Activated CD8-positive, alpha-beta memory T cell treated with anti-CD3 and anti-CD28 coated beads, Interleukin-2, amount 10 ng/mL, durations not matched to agents 7 days and 5 days (primary cell): ENCODE measurements around the gene ERLEC1. TPM values are rescaled to one million over a fixed set of nuclear protein-coding genes. Genes with fewer than 3 reads are reported as not detected.
"Not testable (repeated sequence)": the region's sequence is repeated elsewhere in the genome, so short reads cannot be mapped to it uniquely, and the experiment has no call there.

ENCODE experiments used
- ATAC-seq: fragments of 150-1000 bp; cut with Tn5 transposase; one replicate; pipeline ENCODE4 v1.10.0; 2021; ENCODE audit warnings: moderate library complexity
- CTCF ChIA-PET: fragments of 350-600 bp; sonication (Branson Sonifier 250); formaldehyde crosslinking; loops from one replicate; lab custom pipeline; 2021; ENCODE audit warnings: antibody characterized with exemption; lab: Charles Lee
- DNase-seq: peaks from one replicate; pipeline ENCODE4 v3.0.0-alpha.2; 2020
- H3K27ac Mint-ChIP-seq: one replicate; pipeline ENCODE4 v1.8.0; 2021; ENCODE audit warnings: mild to moderate bottlenecking, mixed read lengths
- H3K27me3 Mint-ChIP-seq: one replicate; pipeline ENCODE4 v1.8.0; 2021; ENCODE audit warnings: mixed read lengths
- H3K36me3 Mint-ChIP-seq: one replicate; pipeline ENCODE4 v1.8.0; 2021; ENCODE audit warnings: mild to moderate bottlenecking, mixed read lengths
- H3K4me1 Mint-ChIP-seq: one replicate; pipeline ENCODE4 v1.8.0; 2021; ENCODE audit warnings: mixed read lengths
- H3K4me3 Mint-ChIP-seq: one replicate; pipeline ENCODE4 v1.8.0; 2021; ENCODE audit warnings: mild to moderate bottlenecking, moderate library complexity, mixed read lengths
- H3K9me3 Mint-ChIP-seq: one replicate; pipeline ENCODE4 v1.8.0; 2022; ENCODE audit warnings: low read depth, mixed read lengths
- total RNA-seq, 2 experiments: library from RNA; stranded (reverse); gene quantifications; one replicate each; pipeline ENCODE4 v1.2.3, GENCODE V29; 2021

ERLEC1 gene, protein sequence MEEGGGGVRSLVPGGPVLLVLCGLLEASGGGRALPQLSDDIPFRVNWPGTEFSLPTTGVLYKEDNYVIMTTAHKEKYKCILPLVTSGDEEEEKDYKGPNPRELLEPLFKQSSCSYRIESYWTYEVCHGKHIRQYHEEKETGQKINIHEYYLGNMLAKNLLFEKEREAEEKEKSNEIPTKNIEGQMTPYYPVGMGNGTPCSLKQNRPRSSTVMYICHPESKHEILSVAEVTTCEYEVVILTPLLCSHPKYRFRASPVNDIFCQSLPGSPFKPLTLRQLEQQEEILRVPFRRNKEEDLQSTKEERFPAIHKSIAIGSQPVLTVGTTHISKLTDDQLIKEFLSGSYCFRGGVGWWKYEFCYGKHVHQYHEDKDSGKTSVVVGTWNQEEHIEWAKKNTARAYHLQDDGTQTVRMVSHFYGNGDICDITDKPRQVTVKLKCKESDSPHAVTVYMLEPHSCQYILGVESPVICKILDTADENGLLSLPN
- 10 to 100 TPM; 21.6 to 30.8 TPM for total RNA-seq

GRCh38 chr2:53786705-53787613, at the start of gene ERLEC1, which contains the start of gene ASB3:
Gene ERLEC1 (plus strand): TSS chr2:53787044. CDS start chr2:53787211, 167 bp downstream.
Gene ASB3 (minus strand): TSS chr2:53786953. CDS start chr2:53765572, 21,381 bp downstream.
- ATAC-seq = peak; percentile 94
- H3K36me3 Mint-ChIP-seq = peaks cover 17% of the 10 kb centered on the region
- CTCF ChIA-PET = interaction anchor here (1.8 to 2.8 kb wide), 4 partner anchors 10 to 19 kb away, joined by 3 to 16 read pairs (median 6); partner anchors contain the start of gene CHAC2
- H3K27me3 Mint-ChIP-seq = no peaks in the 10 kb centered on the region
- peak within 1 kb of the TSS; percentile 100 for H3K4me3 Mint-ChIP-seq
- DNase-seq = peak; percentile 96
- peaks cover 47% of the 10 kb centered on the region for H3K4me1 Mint-ChIP-seq
- H3K27ac Mint-ChIP-seq = peak within 1 kb of the TSS; percentile 94
- no peaks in the 10 kb centered on the region for H3K9me3 Mint-ChIP-seq

DNA sequence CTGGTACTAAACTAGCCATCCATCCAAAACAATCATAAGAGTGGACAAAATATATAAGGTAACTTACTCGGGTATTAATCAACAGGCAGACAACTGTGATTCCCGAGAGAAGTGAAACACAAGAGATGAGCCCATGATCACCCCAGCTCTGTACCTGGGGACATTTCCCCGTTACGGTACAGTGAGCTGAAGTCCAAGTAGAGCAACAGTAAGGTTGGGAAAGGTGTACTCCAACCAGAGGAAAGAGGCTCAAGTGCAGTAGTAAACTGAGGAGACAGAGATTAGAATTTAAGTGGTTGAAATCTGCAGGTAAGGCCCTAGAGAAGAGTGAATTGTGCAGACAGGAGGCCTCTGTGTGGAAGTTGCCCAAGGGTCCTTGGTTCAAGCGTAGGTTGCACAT, 49.8 kb upstream of the ERLEC1 start:
- CTCF ChIA-PET = no interaction called here
- Mint-ChIP-seq H3K36me3 (peaks cover 34% of the 10 kb centered on the region), H3K27ac (no peak overlapping the region), H3K9me3 (no peaks in the 10 kb centered on the region), H3K27me3 (no peaks in the 10 kb centered on the region), H3K4me3 (no peak overlapping the region), H3K4me1 (peaks cover 4% of the 10 kb centered on the region)
- ATAC-seq = no peak
- DNase-seq = no peak

GRCh38 chr2:53739032-53739431, 47.8 kb upstream of the ERLEC1 start:
- peaks cover 10% of the 10 kb centered on the region for H3K4me1 Mint-ChIP-seq
- no peak overlapping the region for H3K4me3 Mint-ChIP-seq
- CTCF ChIA-PET = interaction anchor here (1.9 kb wide), 1 partner anchor 10 kb away, joined by 5 read pairs; no protein-coding TSS in a partner anchor
- H3K27me3 Mint-ChIP-seq = no peaks in the 10 kb centered on the region
- no peak overlapping the region for H3K27ac Mint-ChIP-seq
- H3K36me3 Mint-ChIP-seq = peaks cover 37% of the 10 kb centered on the region
- no peak for ATAC-seq
- H3K9me3 Mint-ChIP-seq = no peaks in the 10 kb centered on the region
- no peak for DNase-seq

DNA sequence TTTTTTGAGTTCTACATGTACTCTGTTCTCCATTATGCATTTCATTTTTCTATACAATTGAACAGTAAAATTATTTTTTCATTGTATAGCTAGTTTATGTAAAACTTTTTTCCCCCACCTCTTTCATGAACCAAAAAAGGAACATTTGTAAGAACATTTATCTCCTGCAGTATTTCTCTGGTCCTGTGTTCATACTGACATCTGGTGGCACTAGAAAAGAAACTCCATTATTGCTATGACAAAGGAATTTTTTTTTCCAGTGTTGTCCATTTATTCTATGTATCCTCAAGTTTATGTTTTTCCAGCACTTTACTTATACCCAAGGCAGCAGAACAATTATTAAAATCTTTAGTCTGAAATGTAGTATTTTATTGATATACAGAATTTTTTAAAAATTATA, 46.7 kb upstream of the ERLEC1 start:
- CTCF ChIA-PET = interaction anchor here (1.9 kb wide), 1 partner anchor 11 kb away, joined by 5 read pairs; no protein-coding TSS in a partner anchor
- Mint-ChIP-seq H3K27ac (no peak overlapping the region), H3K4me3 (no peak overlapping the region), H3K36me3 (peaks cover 29% of the 10 kb centered on the region), H3K27me3 (no peaks in the 10 kb centered on the region), H3K4me1 (peaks cover 10% of the 10 kb centered on the region), H3K9me3 (no peaks in the 10 kb centered on the region)
- ATAC-seq = no peak
- no peak for DNase-seq

- no peaks in the 10 kb centered on the region for H3K27me3 Mint-ChIP-seq
- CTCF ChIA-PET = no interaction called here
- peaks cover 8% of the 10 kb centered on the region for H3K4me1 Mint-ChIP-seq
- no peak overlapping the region for H3K4me3 Mint-ChIP-seq
- no peak overlapping the region for H3K27ac Mint-ChIP-seq
- no peak for ATAC-seq
- no peaks in the 10 kb centered on the region for H3K9me3 Mint-ChIP-seq
- H3K36me3 Mint-ChIP-seq = peaks cover 38% of the 10 kb centered on the region
- DNase-seq = no peak
Observed at GRCh38 chr2:53744395-53745065, 42.3 kb upstream of the ERLEC1 start.

GRCh38 chr2:53750041-53750768, 36.6 kb upstream of the ERLEC1 start:
- Mint-ChIP-seq H3K9me3 (no peaks in the 10 kb centered on the region), H3K36me3 (peaks cover 40% of the 10 kb centered on the region), H3K4me1 (peaks cover 27% of the 10 kb centered on the region), H3K4me3 (no peak overlapping the region), H3K27ac (no peak overlapping the region), H3K27me3 (no peaks in the 10 kb centered on the region)
- DNase-seq = no peak
- ATAC-seq = no peak
- CTCF ChIA-PET = interaction anchor here (1.5 kb wide), 1 partner anchor 34 kb away, joined by 3 read pairs; no protein-coding TSS in a partner anchor

- no peaks in the 10 kb centered on the region for H3K9me3 Mint-ChIP-seq
- DNase-seq = no peak
- peaks cover 49% of the 10 kb centered on the region for H3K36me3 Mint-ChIP-seq
- H3K4me1 Mint-ChIP-seq = peaks cover 27% of the 10 kb centered on the region
- peak overlapping the region; percentile 64 for H3K27ac Mint-ChIP-seq
- no peaks in the 10 kb centered on the region for H3K27me3 Mint-ChIP-seq
- CTCF ChIA-PET = interaction anchor here (1.5 kb wide), 1 partner anchor 36 kb away, joined by 3 read pairs; no protein-coding TSS in a partner anchor
- ATAC-seq = peak; percentile 78
- H3K4me3 Mint-ChIP-seq = no peak overlapping the region
Observed at GRCh38 chr2:53751728-53752127, 35.1 kb upstream of the ERLEC1 start.

DNA sequence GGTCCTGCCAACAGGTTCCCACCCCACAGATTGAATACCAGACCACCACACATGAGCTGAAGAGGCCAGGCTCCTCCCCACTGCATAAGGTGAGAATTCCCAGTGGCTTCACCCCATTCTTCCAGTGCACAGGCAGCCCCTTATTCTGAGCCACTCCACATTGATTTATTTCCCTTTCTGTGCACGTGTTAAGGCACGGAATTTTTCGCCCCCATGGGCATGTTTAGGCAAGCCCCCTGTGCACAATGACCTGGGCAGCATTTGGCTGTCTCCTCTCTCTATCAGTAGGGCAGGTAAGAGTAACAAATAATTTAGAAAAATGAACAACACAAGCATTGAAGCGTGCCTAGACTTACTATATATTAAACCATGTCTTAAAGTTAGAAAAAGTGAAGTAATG, 34.5 kb upstream of the ERLEC1 start:
- no peaks in the 10 kb centered on the region for H3K9me3 Mint-ChIP-seq
- peaks cover 27% of the 10 kb centered on the region for H3K4me1 Mint-ChIP-seq
- DNase-seq (no peak), ATAC-seq (no peak)
- peak overlapping the region; percentile 72 for H3K27ac Mint-ChIP-seq
- no peak overlapping the region for H3K4me3 Mint-ChIP-seq
- H3K36me3 Mint-ChIP-seq = peaks cover 54% of the 10 kb centered on the region
- no peaks in the 10 kb centered on the region for H3K27me3 Mint-ChIP-seq
- CTCF ChIA-PET = no interaction called here

DNA sequence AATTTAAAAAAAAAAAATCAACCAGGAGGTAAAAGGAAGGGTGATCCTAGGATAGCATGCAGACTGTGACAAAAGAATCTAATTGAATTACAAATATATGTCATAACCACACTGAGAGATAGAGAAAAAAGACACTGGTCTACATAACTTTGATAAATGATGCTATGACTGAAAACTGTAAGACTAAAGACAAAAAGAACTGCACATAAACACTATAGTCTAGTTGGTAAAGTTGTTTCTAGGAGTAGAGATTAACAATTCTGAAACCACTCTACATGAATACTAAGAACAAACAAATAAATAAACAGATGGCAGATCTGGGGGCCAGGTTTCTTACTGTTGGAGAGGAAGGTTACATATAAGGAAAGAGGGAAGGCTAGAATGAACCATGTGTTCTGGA, 33.8 kb upstream of the ERLEC1 start:
- CTCF ChIA-PET = interaction anchor here (0.6 kb wide), 1 partner anchor 158 kb away, joined by 3 read pairs; no protein-coding TSS in a partner anchor
- Mint-ChIP-seq H3K4me3 (no peak overlapping the region), H3K27me3 (no peaks in the 10 kb centered on the region), H3K9me3 (no peaks in the 10 kb centered on the region), H3K4me1 (peaks cover 27% of the 10 kb centered on the region), H3K36me3 (peaks cover 53% of the 10 kb centered on the region), H3K27ac (peak overlapping the region; percentile 72)
- DNase-seq (no peak), ATAC-seq (peak; percentile 41)

GRCh38 chr2:53755121-53755520, 31.7 kb upstream of the ERLEC1 start:
- CTCF ChIA-PET = no interaction called here
- peaks cover 27% of the 10 kb centered on the region for H3K4me1 Mint-ChIP-seq
- H3K27me3 Mint-ChIP-seq = no peaks in the 10 kb centered on the region
- H3K9me3 Mint-ChIP-seq = no peaks in the 10 kb centered on the region
- ATAC-seq (no peak), DNase-seq (no peak)
- H3K36me3 Mint-ChIP-seq = peaks cover 43% of the 10 kb centered on the region
- no peak overlapping the region for H3K27ac Mint-ChIP-seq
- H3K4me3 Mint-ChIP-seq = no peak overlapping the region

DNA sequence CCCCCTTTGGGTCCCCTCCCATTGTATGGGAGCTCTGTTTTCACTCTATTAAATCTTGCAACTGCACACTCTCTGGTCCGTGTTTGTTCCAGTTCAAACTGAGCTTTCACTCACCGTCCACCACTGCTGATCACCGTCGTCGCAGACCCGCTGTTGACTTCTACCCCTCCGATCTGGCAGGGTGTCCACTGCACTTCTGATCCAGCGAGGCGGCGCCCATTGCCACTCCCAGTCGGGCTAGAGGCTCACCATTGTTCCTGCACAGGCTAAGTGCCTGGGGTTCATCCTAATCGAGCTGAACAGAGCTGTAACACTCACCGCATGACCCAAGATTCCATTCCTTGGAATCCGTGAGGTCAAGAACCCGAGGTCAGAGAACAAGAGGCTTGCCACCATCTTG, 30.2 kb upstream of the ERLEC1 start:
- Mint-ChIP-seq H3K27me3 (no peaks in the 10 kb centered on the region), H3K9me3 (no peaks in the 10 kb centered on the region), H3K4me1 (peaks cover 15% of the 10 kb centered on the region), H3K4me3 (no peak overlapping the region), H3K27ac (no peak overlapping the region), H3K36me3 (peaks cover 39% of the 10 kb centered on the region)
- no peak for ATAC-seq
- no peak for DNase-seq
- CTCF ChIA-PET = no interaction called here

DNA sequence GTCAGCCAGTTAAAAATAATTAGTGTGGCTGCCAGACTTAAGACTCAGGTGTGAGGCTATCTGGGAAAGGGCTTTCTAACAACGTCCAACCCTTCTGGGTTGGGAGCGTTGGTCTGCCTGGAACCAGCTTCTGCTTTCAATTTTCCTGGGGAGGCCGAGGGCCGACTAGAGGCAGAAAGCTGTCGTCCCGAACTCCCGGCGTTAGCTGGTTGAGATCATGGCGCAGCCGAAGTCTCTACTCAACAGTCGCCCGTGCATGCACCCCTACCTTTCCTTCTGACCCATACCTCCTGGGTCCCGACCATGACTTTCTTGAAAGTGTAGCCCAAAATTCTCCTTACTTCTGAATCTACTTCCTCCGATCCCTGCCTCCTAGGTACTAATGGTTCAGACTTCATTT, 29.6 kb upstream of the ERLEC1 start:
- DNase-seq, ATAC-seq, CTCF ChIA-PET, H3K27ac Mint-ChIP-seq, H3K9me3 Mint-ChIP-seq, H3K4me3 Mint-ChIP-seq, H3K27me3 Mint-ChIP-seq: not testable (repeated sequence)
- Mint-ChIP-seq H3K36me3 (peaks cover 42% of the 10 kb centered on the region), H3K4me1 (peaks cover 11% of the 10 kb centered on the region)
